GM18505 (cell line): ENCODE data around the gene TMEM255B.

Experiments used
- ATAC-seq: cut with Tn5 transposase; IDR thresholded peaks from one replicate; pipeline ENCODE4 v1.9.1; 2021; ENCODE audit not compliant: unreplicated experiment
- POLR2A ChIP-seq: IDR thresholded peaks from 4 replicates; pipeline ENCODE4 v1.6.1; 2011; ENCODE audit warnings: borderline replicate concordance; ENCODE audit not compliant: insufficient read depth, insufficient read length; ENCODE audit errors: extremely low read depth

TMEM255B gene

GRCh38 chr13:113835461-113836270, 76.6 kb downstream of the TMEM255B start:
- no peak for ATAC-seq
- no peak for TF ChIP-seq POLR2A

GRCh38 chr13:113836768-113837559, 77.9 kb downstream of the TMEM255B start:
- no peak for ATAC-seq
- no peak for TF ChIP-seq POLR2A

GRCh38 chr13:113837560-113838355, 78.7 kb downstream of the TMEM255B start:
- no peak for TF ChIP-seq POLR2A
- ATAC-seq = no peak

- TF ChIP-seq POLR2A = no peak
- ATAC-seq = no peak
Measured at GRCh38 chr13:113838711-113839201, 79.7 kb downstream of the TMEM255B start.

GRCh38 chr13:113839536-113840204, 80.6 kb downstream of the TMEM255B start:
- no peak for TF ChIP-seq POLR2A
- ATAC-seq = no peak

GRCh38 chr13:113840541-113841352, 81.7 kb downstream of the TMEM255B start:
- no peak for ATAC-seq
- no peak for TF ChIP-seq POLR2A

GRCh38 chr13:113841353-113841650, 82.3 kb downstream of the TMEM255B start:
- ATAC-seq = no peak
- TF ChIP-seq POLR2A = no peak

GRCh38 chr13:113842336-113843062, 83.5 kb downstream of the TMEM255B start:
- no peak for ATAC-seq
- no peak for TF ChIP-seq POLR2A

GRCh38 chr13:113843063-113843654, 84.1 kb downstream of the TMEM255B start:
- no peak for ATAC-seq
- TF ChIP-seq POLR2A = no peak

GRCh38 chr13:113843864-113844556, 85.0 kb downstream of the TMEM255B start:
- ATAC-seq = no peak

GRCh38 chr13:113845055-113845454, 86.0 kb downstream of the TMEM255B start:
- no peak for TF ChIP-seq POLR2A
- ATAC-seq = no peak

More at GRCh38 chr13:113843864-113844556, 85.0 kb downstream of the TMEM255B start:
- TF ChIP-seq POLR2A = no peak
